T-helper 2 cell (primary cell): Measurements from ENCODE around the gene OSTF1.

ENCODE experiments used
- DNase-seq, 5 experiments: peaks; one replicate each; pipeline versions ENCODE4 v3.0.0 to v3.0.0-alpha.2; 2012 to 2022

Gene OSTF1

GRCh38 chr9:75085640-75086039 lies 2.7 kb upstream of the OSTF1 start:
- no peak for DNase-seq

GRCh38 chr9:75086541-75087288 lies 1.6 kb upstream of the OSTF1 start:
- DNase-seq: peak in 1 of 5 experiments; percentile 34

GRCh38 chr9:75087289-75087823 lies 958 bp upstream of the OSTF1 start:
- peak in 3 of 5 experiments; percentile 32 to 80 (median 70) for DNase-seq

- DNase-seq: no peak
These were observed 495 bp downstream of the OSTF1 start for GRCh38 chr9:75088646-75089372.

DNA sequence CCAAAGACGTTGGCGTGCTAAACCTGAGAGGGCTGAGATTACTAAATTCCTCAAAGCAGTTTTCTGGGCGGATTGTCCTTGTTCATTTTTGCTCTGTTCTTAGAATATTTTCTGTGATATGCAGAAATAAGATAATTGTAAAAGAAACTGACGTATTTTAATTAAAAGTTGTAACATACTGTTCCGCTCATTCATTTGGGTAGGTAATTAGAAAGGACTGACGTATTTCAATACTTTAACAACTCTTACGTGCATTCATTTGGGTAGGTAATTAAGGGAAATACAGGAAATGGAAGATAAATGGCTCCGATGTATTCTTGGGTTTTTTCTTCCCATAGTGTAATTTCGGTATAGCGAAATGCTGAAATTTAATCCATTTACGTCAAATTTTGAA lies 1.1 kb downstream of the OSTF1 start:
- peak in 1 of 5 experiments; percentile 46 for DNase-seq

GRCh38 chr9:75090579-75090978 lies 2.3 kb downstream of the OSTF1 start:
- DNase-seq: no peak

DNA sequence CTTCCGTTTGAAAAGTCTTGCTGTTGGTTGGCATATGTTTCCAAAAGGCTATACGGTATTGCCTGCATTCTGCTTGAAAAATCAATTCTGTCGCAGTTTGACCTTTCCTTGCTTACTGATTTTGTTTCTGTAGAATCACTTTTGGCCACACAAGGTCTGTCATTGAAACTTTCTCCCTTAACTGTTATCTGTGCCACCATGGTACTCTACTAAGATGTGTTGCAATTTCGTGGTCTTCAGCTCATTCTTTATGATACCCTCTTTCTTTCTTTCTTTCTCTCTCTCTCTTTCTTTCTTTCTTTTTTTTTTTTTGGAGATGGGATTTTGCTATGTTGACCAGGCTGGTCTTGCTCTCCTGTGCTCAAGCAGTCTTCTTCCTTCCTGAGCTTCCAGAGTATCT lies 4.5 kb downstream of the OSTF1 start:
- peak in 1 of 5 experiments; percentile 49 for DNase-seq

GRCh38 chr9:75096796-75097195 lies 8.5 kb downstream of the OSTF1 start:
- no peak for DNase-seq

DNA sequence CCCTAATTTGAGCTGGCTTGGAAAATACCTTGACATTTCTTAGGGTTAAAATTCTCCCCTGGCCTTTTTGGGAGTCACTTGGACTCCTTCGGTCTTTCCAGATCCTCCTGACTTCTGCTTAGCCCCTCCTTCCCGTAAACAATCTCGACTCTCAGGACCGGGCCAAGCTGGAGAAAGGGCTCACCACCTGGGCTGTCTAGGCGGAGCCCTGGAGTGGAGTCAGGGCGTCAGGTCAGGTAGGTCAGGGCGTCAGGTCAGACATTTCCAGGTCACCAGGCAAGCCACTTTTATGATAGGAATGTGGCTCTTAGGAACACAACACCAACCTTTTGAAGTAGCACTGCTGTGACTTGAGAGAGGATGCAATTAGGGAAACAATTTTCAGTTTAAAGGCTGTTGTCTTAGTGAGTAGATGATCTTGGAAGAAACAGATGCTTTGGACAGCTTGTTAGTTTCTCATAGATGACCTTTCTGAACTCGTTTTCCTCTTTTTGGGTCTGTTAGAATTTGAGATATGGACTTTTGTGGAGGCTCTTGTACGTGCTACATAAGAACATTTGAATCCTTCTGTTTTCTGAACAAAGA lies 12.8 kb downstream of the OSTF1 start:
- DNase-seq: no peak

DNA sequence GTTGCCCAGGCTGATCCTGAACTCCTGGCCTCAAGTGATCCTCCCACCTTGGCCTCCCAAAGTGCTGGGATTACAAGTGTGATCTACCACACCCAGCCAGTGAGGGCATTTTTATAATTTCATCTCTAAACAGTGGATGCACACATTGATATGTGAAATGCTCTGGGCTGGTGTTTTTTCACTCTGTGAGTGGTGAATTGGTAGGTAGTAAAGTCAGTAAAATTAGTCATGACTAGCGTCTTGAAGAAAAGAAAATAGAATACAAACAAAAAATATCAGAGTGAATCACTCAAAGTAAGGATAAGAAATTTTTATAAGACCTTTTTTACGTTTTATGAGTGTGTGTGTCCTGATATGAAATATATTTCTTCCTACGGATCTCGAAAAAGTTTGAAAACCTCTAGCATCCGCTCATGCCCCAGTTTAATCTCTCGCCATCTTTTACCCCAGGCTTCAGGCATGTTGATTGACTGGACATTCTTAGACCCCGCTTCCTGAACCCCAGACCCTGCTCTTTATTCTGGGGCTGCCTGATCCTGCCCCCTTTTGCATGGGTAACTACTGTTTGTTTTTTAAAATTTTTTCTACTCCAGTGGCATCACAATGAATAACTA lies 14.0 kb downstream of the OSTF1 start:
- DNase-seq: no peak

- DNase-seq: no peak
These were observed 16.3 kb downstream of the OSTF1 start for GRCh38 chr9:75104607-75105006.

GRCh38 chr9:75105019-75105540 lies 16.8 kb downstream of the OSTF1 start:
- DNase-seq: peak in 1 of 5 experiments; percentile 47

DNA sequence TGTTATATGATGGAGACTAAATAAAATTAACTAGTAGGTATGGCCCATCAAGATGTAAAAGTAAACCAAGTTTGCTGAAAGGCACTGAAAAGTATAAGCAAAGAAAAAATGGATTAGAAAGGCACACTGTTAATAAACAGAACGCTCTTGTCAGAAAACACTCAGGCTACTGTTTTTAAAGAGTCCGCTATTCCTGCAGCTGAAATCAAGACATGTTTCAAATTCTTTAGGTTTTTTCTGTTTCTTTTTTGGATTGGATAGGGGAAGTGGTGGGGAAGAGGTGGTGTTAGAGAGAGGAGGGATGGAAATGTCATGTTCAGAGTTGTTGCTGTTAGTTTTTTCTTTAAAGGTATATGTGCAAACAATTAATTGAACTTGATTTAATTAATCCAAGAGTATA lies 17.5 kb downstream of the OSTF1 start:
- DNase-seq: no peak

DNA sequence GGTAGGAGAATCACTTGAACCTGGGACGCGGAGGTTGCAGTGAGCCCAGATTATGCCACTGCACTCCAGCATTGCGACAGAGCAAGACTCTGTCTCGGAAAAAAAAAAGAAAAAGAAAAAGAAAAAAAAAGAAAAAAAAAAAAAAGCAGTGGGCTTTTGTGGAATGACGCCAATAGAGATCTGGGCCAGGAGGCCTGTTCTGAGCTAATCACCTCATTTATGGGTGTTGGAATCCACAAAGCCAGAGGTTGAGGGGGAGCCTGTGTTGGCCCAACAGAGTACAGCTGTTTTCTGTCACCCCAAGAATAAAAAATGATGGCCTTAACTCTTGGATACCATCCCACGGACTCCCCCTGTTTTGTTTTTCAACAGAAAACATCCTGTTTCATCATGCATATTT lies 18.5 kb downstream of the OSTF1 start:
- no peak for DNase-seq

- peak in 1 of 5 experiments; percentile 51 for DNase-seq
These were observed 20.3 kb downstream of the OSTF1 start for GRCh38 chr9:75108571-75108970.

GRCh38 chr9:75109210-75109839 lies 21.0 kb downstream of the OSTF1 start:
- no peak for DNase-seq

DNA sequence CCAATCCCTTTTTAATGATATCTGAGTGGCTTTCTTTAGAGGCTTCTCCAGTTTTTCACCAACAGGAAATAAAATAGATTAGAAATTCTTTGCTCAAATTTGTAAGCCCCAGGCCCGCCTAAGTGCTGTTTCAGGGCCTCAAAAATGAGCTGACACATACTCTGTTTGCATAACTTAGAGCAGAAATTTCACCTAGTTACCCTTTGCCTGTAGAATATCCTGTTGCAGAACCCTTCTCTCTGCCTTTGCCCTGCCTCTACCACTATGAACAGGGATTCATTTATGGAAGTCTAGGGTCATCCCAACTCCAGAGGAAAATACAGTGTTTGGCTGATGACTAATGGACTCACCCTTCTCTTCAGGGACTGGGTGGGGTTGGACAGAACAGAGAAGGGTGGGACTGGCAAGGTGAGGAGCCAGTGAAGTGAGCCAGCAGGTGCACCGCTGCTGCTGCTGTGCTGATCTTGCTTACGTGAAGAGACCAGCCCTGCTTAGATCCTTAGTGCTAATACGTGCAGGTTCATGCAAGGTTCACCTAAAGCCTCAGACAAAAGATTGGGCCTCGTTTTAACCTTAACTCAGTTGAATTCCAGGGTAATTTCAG lies 22.8 kb downstream of the OSTF1 start:
- DNase-seq: no peak

DNA sequence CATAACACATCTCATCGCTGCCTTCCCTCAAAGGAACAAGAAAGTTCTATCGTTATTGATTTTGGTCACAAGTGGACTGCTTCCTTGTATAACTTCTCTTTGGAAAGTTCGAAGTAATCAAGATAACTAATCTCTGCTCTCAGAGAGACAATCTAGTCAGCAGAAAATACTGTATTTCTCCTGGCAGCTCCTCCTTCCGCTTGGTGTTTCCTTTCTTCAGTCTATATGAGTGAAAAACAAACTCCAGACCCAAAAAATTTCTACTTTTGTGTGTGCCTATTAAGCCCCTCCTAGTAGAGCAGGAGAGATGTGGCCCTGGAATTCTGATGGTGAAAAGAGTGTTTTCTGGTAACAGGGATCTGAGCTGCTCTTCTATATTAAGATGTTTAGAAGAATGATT lies 24.5 kb downstream of the OSTF1 start:
- DNase-seq: no peak

- no peak for DNase-seq
These were observed 28.0 kb downstream of the OSTF1 start for GRCh38 chr9:75116306-75116705.

GRCh38 chr9:75117564-75117963 lies 29.2 kb downstream of the OSTF1 start:
- peak in 1 of 5 experiments; percentile 70 for DNase-seq

DNA sequence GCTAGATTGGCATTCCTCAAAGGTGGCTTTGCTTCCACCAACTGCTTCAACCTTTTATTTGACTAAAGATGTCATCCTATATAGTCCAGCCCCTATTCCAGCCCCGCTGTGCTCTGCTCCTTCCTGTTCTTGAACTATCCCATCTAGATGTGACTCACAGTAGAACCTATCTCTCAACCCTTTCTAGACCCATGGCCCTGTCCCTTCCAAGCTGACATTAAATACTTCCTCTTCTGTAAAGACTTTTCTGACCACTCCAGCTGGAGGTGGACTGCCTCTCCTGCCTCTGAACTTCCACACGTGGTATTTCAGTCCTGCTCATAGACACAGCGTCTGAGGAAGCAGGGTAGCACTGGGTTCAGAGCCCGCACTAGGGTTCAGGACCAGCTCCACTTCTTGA lies 32.4 kb downstream of the OSTF1 start:
- no peak for DNase-seq
